Endothelial cell of umbilical vein (primary cell): ENCODE results near the gene FAM193B. TPM values are rescaled to one million over a fixed set of nuclear protein-coding genes. Genes with fewer than 3 reads are reported as not detected.

Experiments
- BruUV-seq: library from RNA; stranded (reverse); fragments of 400-500 nt; replicated peaks from 2 replicates; lab custom pipeline; 2021; lab: Mats Ljungman, UMichigan
- CTCF ChIA-PET: fragments of 300-600, 350-600 bp; sonication (Branson Sonifier 250); formaldehyde crosslinking; loops from one replicate; lab custom pipeline; 2021; ENCODE audit warnings: antibody characterized with exemption, inconsistent platforms; lab: Charles Lee
- POLR2A ChIA-PET: fragments of 300-600, 350-600 bp; sonication (Branson Sonifier 250); formaldehyde crosslinking; loops from one replicate; lab custom pipeline; 2021; ENCODE audit warnings: antibody characterized with exemption, inconsistent platforms; lab: Charles Lee
- DNase-seq: peaks from one replicate; pipeline ENCODE4 v3.0.0-alpha.2; 2011; ENCODE audit warnings: low read depth, low spot score
- FAIRE-seq: peaks from 2 replicates; lab custom pipeline; 2011; peaks lifted over from hg19 to GRCh38; lab: Jason Lieb, UNC
- H2AFZ ChIP-seq: 2 replicates; pipeline ENCODE4 v1.6.0; 2012; ENCODE audit warnings: low read depth, low read length, control low read depth, inconsistent platforms
- H3K27ac ChIP-seq: 2 replicates; pipeline ENCODE4 v1.5.1; 2011; ENCODE audit warnings: low read depth, mild to moderate bottlenecking, control low read depth, low read length, moderate library complexity; ENCODE audit not compliant: insufficient read depth
- H3K27me3 ChIP-seq, 2 experiments: 2 replicates each; pipeline versions ENCODE4 v1.6.0 to v1.6.1; 2011; ENCODE audit warnings: low read length in 2 of 2, mixed read lengths in 1 of 2; ENCODE audit not compliant: control insufficient read depth in 2 of 2, insufficient read depth in 2 of 2
- H3K36me3 ChIP-seq, 2 experiments: 2 replicates in 1 of 2; 3 replicates in 1 of 2; pipeline ENCODE4 v1.5.1; 2011; ENCODE audit warnings: low read length in 2 of 2, mild to moderate bottlenecking in 1 of 2, moderate library complexity in 1 of 2; ENCODE audit not compliant: control insufficient read depth in 2 of 2, insufficient read depth in 2 of 2; ENCODE audit errors: extremely low read depth in 1 of 2
- H3K4me1 ChIP-seq: 3 replicates; pipeline ENCODE4 v1.5.1; 2011; ENCODE audit warnings: mild to moderate bottlenecking, low read length; ENCODE audit not compliant: control insufficient read depth, insufficient read depth; ENCODE audit errors: extremely low read depth
- H3K4me2 ChIP-seq: 2 replicates; pipeline ENCODE4 v1.6.1; 2011; ENCODE audit warnings: low read length, control low read depth, mixed read lengths; ENCODE audit not compliant: insufficient read depth
- H3K4me3 ChIP-seq, 3 experiments: fragments of 200-600 bp in 1 of 3; sonication (generic), shearing (Covaris generic) in 1 of 3; replicated peaks in 1 of 3; 2 replicates each; pipeline ENCODE4 v1.5.1; 2011 to 2016; ENCODE audit warnings: control low read depth in 3 of 3, low read length in 3 of 3, mild to moderate bottlenecking in 2 of 3, inconsistent platforms in 1 of 3, low read depth in 1 of 3, moderate library complexity in 1 of 3; ENCODE audit not compliant: insufficient read depth in 1 of 3
- H3K79me2 ChIP-seq: 2 replicates; pipeline ENCODE4 v1.6.0; 2012; ENCODE audit warnings: low read length, inconsistent platforms; ENCODE audit not compliant: control insufficient read depth, insufficient read depth
- H3K9ac ChIP-seq: replicated peaks from 2 replicates; pipeline ENCODE3; 2011; ENCODE audit warnings: low read length, control low read depth; ENCODE audit not compliant: insufficient read depth; ENCODE audit errors: extremely low read depth
- H3K9me1 ChIP-seq: replicated peaks from 3 replicates; pipeline ENCODE4 v1.6.0; 2011; ENCODE audit warnings: mild to moderate bottlenecking, low read length; ENCODE audit not compliant: control insufficient read depth, insufficient read depth; ENCODE audit errors: extremely low read depth
- H3K9me3 ChIP-seq: replicated peaks from 2 replicates; pipeline ENCODE4 v1.5.1; 2012; ENCODE audit warnings: low read length, inconsistent platforms; ENCODE audit not compliant: control insufficient read depth, insufficient read depth
- H4K20me1 ChIP-seq: replicated peaks from 2 replicates; pipeline ENCODE3; 2011; ENCODE audit warnings: mild to moderate bottlenecking, low read length; ENCODE audit not compliant: control insufficient read depth, insufficient read depth; ENCODE audit errors: extremely low read depth
- CTCF ChIP-seq, 2 donors: IDR thresholded peaks; 1 replicate in 1 of 2; 2 replicates in 1 of 2; pipeline ENCODE4 v1.5.1; 2011; ENCODE audit warnings: low read length in 2 of 2, mild to moderate bottlenecking in 2 of 2, moderate library complexity in 2 of 2, control low read depth in 1 of 2, inconsistent platforms in 1 of 2, low read depth in 1 of 2; ENCODE audit not compliant: insufficient read depth in 1 of 2; ENCODE audit errors: extremely low read depth in 1 of 2
- EZH2 ChIP-seq: IDR thresholded peaks from 2 replicates; pipeline ENCODE4 v1.6.1; 2012; ENCODE audit warnings: borderline replicate concordance, low read depth, mild to moderate bottlenecking, moderate library complexity, low read length, inconsistent platforms; ENCODE audit not compliant: severe bottlenecking
- FOS ChIP-seq: IDR thresholded peaks from 2 replicates; pipeline ENCODE4 v1.6.1; 2011; ENCODE audit warnings: mild to moderate bottlenecking, low read length, moderate library complexity, borderline replicate concordance; ENCODE audit not compliant: insufficient read depth
- GATA2 ChIP-seq: IDR thresholded peaks from 2 replicates; pipeline ENCODE4 v1.7.0; 2011; ENCODE audit warnings: low read depth, mild to moderate bottlenecking, moderate library complexity, mixed read lengths, low read length; ENCODE audit not compliant: insufficient read length, insufficient read depth
- JUN ChIP-seq: IDR thresholded peaks from 2 replicates; pipeline ENCODE4 v1.6.1; 2011; ENCODE audit warnings: borderline replicate concordance, low read depth; ENCODE audit not compliant: insufficient read length, insufficient read depth
- MAX ChIP-seq: IDR thresholded peaks from 2 replicates; pipeline ENCODE4 v1.6.1; 2011; ENCODE audit not compliant: insufficient read depth, insufficient read length
- MYC ChIP-seq: IDR thresholded peaks from one replicate; pipeline ENCODE4 v1.6.1; 2011; ENCODE audit warnings: mild to moderate bottlenecking, low read depth, low read length
- POLR2A ChIP-seq: IDR thresholded peaks from 2 replicates; pipeline ENCODE4 v1.6.1; 2012; ENCODE audit warnings: low read depth, mild to moderate bottlenecking, control low read depth, low read length
- POLR2AphosphoS5 ChIP-seq: IDR thresholded peaks from 2 replicates; pipeline ENCODE4 v1.6.1; 2012; ENCODE audit warnings: low read depth, mild to moderate bottlenecking, control low read depth, low read length, moderate library complexity; ENCODE audit not compliant: insufficient read depth
- dilution Hi-C: fragments of 300-500 bp; cut with MboI; formaldehyde crosslinking; loops from one replicate; pipeline ENCODE4 v1.15.0; 2019; ENCODE audit warnings: low sequenced_read_pairs; ENCODE audit not compliant: extremely low pct_ligation_motif_present
- intact Hi-C: fragments of 100-400 bp; cut with micrococcal nuclease; formaldehyde crosslinking; loops from one replicate; pipeline ENCODE4 v1.10.0; 2022
- polyA plus RNA-seq, 4 experiments: library from polyadenylated mRNA; depleted of rRNA in 3 of 4; stranded (reverse) in 3 of 4; unstranded in 1 of 4; fragments of >200 nt; gene quantifications; 2 replicates each; pipeline versions ENCODE4 v1.2.1 to v1.2.3, GENCODE V29; 2011 to 2012; ENCODE audit warnings: missing spikeins in 1 of 4
- total RNA-seq: library from RNA; stranded (reverse); gene quantifications from 2 replicates; pipeline ENCODE4 v1.2.3, GENCODE V29; 2021

Gene FAM193B
- total and polyA plus RNA-seq, 2 donors (not counting 3 experiments of a cell fraction or from before 2014, with no cell fraction given) = 57.9 to 75.7 TPM

- Histone ChIP-seq H3K4me1 (peaks cover 8% of the 10 kb centered on the region), H4K20me1 (no peaks in the 10 kb centered on the region), H3K9ac (no peak overlapping the region), H2AFZ (no peak overlapping the region), H3K9me1 (no peaks in the 10 kb centered on the region), H3K4me2 (peak overlapping the region; percentile 50), H3K27ac (no peak overlapping the region), H3K79me2 (peaks cover 14% of the 10 kb centered on the region), H3K4me3 (peak overlapping the region in 1 of 3 experiments; percentile 98), H3K9me3 (no peaks in the 10 kb centered on the region), H3K27me3 (no peaks in the 10 kb centered on the region), H3K36me3 (peaks cover 7 to 49% of the 10 kb centered on the region in 2 experiments)
- intact Hi-C loops = no loop called here
- no peak for TF ChIP-seq MAX
- TF ChIP-seq POLR2A = no peak
- TF ChIP-seq POLR2AphosphoS5 = no peak
- TF ChIP-seq GATA2 = no peak
- TF ChIP-seq EZH2 = no peak
- TF ChIP-seq MYC = no peak
- no peak for TF ChIP-seq CTCF (IDR thresholded peaks at IDR 0.05; ENCODE audit: extremely low read depth in 1 of 2, insufficient read depth in 1 of 2, low read depth in 1 of 2, low read length in 2 of 2)
- no peak for TF ChIP-seq FOS
- no peak for TF ChIP-seq JUN
- ChIA-PET CTCF (interaction anchor here (2.1 kb wide), 1 partner anchor 9 kb away, joined by 5 read pairs; no protein-coding TSS in a partner anchor), POLR2A (interaction anchor here (2.1 kb wide), 1 partner anchor 18 kb away, joined by 5 read pairs; the partner anchor contains the start of gene PDLIM7)
- FAIRE-seq (no peak), DNase-seq (no peak)
- dilution Hi-C loops = no loop called here
- BruUV-seq = no TSS peak
Measured at GRCh38 chr5:177515580-177515979, 38.8 kb downstream of the FAM193B start.
